DOHH2 (cell line): ENCODE results near the gene FSHR.

Experiments used
- H3F3A ChIP-seq: fragments of 200-600 bp; sonication (generic), shearing (Covaris generic); 2 replicates; pipeline ENCODE4 v1.6.0; 2016; ENCODE audit warnings: antibody characterized with exemption, mild to moderate bottlenecking; ENCODE audit not compliant: control insufficient read depth, insufficient read depth
- H3K27ac ChIP-seq: fragments of 200-600 bp; sonication (generic); 2 replicates; pipeline ENCODE4 v1.5.1; 2014; ENCODE audit warnings: low read depth, mild to moderate bottlenecking, low read length, moderate library complexity
- H3K27me3 ChIP-seq: fragments of 200-600 bp; sonication (generic); 2 replicates; pipeline ENCODE4 v1.6.1; 2014; ENCODE audit warnings: mild to moderate bottlenecking, low read length, mixed read lengths; ENCODE audit not compliant: control insufficient read depth
- H3K36me3 ChIP-seq: fragments of 200-600 bp; sonication (generic); 2 replicates; pipeline ENCODE4 v1.6.1; 2014; ENCODE audit warnings: mild to moderate bottlenecking, low read length, moderate library complexity, mixed read lengths; ENCODE audit not compliant: control insufficient read depth
- H3K4me1 ChIP-seq: fragments of 200-600 bp; sonication (generic); 2 replicates; pipeline ENCODE4 v1.6.1; 2014; ENCODE audit warnings: mild to moderate bottlenecking, low read length, mixed read lengths; ENCODE audit not compliant: control insufficient read depth
- H3K4me2 ChIP-seq: fragments of 200-600 bp; sonication (generic); 2 replicates; pipeline ENCODE4 v1.6.0; 2014; ENCODE audit warnings: mild to moderate bottlenecking, low read length, moderate library complexity
- H3K4me3 ChIP-seq: fragments of 200-600 bp; sonication (generic); 2 replicates; pipeline ENCODE4 v1.5.1; 2014; ENCODE audit warnings: mild to moderate bottlenecking, low read length, mixed read lengths
- H3K79me2 ChIP-seq: fragments of 200-600 bp; sonication (generic); 2 replicates; pipeline ENCODE4 v1.6.1; 2014; ENCODE audit warnings: mild to moderate bottlenecking, low read length, mixed read lengths; ENCODE audit not compliant: control insufficient read depth
- H3K9me2 ChIP-seq: fragments of 200-600 bp; sonication (generic); replicated peaks from 2 replicates; pipeline ENCODE4 v1.6.1; 2014; ENCODE audit warnings: mild to moderate bottlenecking, low read length, mixed read lengths; ENCODE audit not compliant: control insufficient read depth
- H3K9me3 ChIP-seq: fragments of 200-600 bp; sonication (generic); 2 replicates; pipeline ENCODE4 v1.6.1; 2014; ENCODE audit warnings: antibody characterized with exemption, low read length, mixed read lengths; ENCODE audit not compliant: control insufficient read depth, insufficient read depth
- H4K20me1 ChIP-seq: fragments of 200-600 bp; sonication (generic); 2 replicates; pipeline ENCODE4 v1.6.0; 2014; ENCODE audit warnings: low read depth, mild to moderate bottlenecking, antibody characterized with exemption, low read length, moderate library complexity; ENCODE audit not compliant: control insufficient read depth, insufficient read depth
- CTCF ChIP-seq: fragments of 200-600 bp; sonication (generic); IDR thresholded peaks from one replicate; pipeline ENCODE4 v1.5.1; 2014; ENCODE audit warnings: antibody characterized with exemption, mild to moderate bottlenecking, low read depth, low read length; ENCODE audit not compliant: poor library complexity, severe bottlenecking
- EZH2phosphoT487 ChIP-seq: fragments of 200-600 bp; sonication (generic); IDR thresholded peaks from 2 replicates; pipeline ENCODE4 v1.6.1; 2017; ENCODE audit warnings: borderline replicate concordance, mild to moderate bottlenecking, antibody characterized with exemption, low read length, moderate library complexity, mixed read lengths

FSHR gene

GRCh38 chr2:48948400-48949125 lies 205.8 kb downstream of the FSHR start:
- TF ChIP-seq CTCF (no peak), EZH2phosphoT487 (no peak)
- Histone ChIP-seq H4K20me1 (no peaks in the 10 kb centered on the region), H3K4me1 (no peaks in the 10 kb centered on the region), H3K36me3 (no peaks in the 10 kb centered on the region), H3K9me3 (no peaks in the 10 kb centered on the region), H3K4me2 (no peak overlapping the region), H3K27ac (no peak overlapping the region), H3K4me3 (no peak overlapping the region), H3F3A (no peaks in the 10 kb centered on the region), H3K9me2 (no peaks in the 10 kb centered on the region), H3K79me2 (no peaks in the 10 kb centered on the region), H3K27me3 (peaks cover 3% of the 10 kb centered on the region; the same call in 1 of the 2 replicates)

DNA sequence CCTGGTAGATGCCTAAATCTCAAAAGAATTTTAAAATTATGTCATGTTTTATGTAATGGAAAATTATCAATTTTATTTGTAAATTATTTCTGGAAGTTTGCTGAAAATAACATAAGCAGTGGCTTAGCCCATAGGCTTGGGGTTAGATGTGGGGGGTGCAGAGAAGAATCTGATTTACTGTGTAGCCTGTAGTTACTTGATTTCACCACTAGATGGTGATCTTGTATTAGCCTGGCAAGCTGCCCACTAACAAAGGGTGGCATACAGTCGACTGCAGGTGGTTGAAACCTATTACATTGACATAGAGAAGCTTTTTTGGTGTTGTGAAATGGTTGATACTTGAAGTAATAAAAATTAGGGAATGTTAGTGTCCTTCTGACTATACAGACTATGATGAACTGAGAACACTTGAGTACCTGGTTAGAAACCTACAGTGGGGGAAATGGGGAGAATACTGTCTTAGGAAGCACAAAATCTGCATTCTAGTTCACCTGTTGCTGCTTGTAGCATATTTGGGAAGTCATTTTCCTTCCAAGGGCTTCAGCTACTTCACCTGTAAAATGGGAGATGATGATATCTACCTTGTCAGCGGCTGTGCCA lies 207.8 kb downstream of the FSHR start:
- H3K9me2 ChIP-seq, result no peaks in the 10 kb centered on the region
- H3K27ac ChIP-seq, result no peak overlapping the region
- H3K36me3 ChIP-seq, result no peaks in the 10 kb centered on the region
- TF ChIP-seq CTCF (peak; percentile 81), EZH2phosphoT487 (no peak)
- no peaks in the 10 kb centered on the region for H3F3A ChIP-seq
- H3K4me3 ChIP-seq, result no peak overlapping the region
- peaks cover 6% of the 10 kb centered on the region for H3K27me3 ChIP-seq
- no peaks in the 10 kb centered on the region for H3K4me1 ChIP-seq
- H3K4me2 ChIP-seq, result no peak overlapping the region
- H3K79me2 ChIP-seq, result no peaks in the 10 kb centered on the region
- no peaks in the 10 kb centered on the region for H3K9me3 ChIP-seq
- H4K20me1 ChIP-seq, result no peaks in the 10 kb centered on the region

DNA sequence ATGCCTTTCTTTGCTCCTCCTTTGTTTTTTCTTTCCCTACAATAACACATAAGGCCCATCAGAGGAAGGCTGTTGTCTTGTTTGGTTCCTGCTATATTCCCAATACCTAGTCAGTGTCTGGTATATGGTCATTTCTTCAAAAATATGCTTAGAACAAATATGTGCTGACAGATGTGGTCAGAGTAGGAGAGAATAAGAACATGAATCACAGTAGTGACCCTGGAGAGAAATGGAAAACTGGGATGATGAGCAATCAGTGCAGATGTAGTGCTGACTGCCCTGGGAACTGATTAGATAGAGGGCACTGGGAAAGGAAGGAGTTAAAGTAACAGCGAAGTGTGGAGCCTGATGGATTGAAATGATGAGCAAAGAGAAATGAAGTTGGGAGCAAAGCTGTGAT lies 209.4 kb downstream of the FSHR start:
- TF ChIP-seq CTCF, result no peak
- TF ChIP-seq EZH2phosphoT487, result no peak
- H3K4me1 ChIP-seq, result no peaks in the 10 kb centered on the region
- no peak overlapping the region for H3K4me2 ChIP-seq
- H3K4me3 ChIP-seq, result no peak overlapping the region
- H4K20me1 ChIP-seq, result no peaks in the 10 kb centered on the region
- H3K27ac ChIP-seq, result no peak overlapping the region
- H3K9me3 ChIP-seq, result no peaks in the 10 kb centered on the region
- no peaks in the 10 kb centered on the region for H3K36me3 ChIP-seq
- peaks cover 6% of the 10 kb centered on the region for H3K27me3 ChIP-seq
- no peaks in the 10 kb centered on the region for H3K79me2 ChIP-seq
- H3F3A ChIP-seq, result no peaks in the 10 kb centered on the region
- no peaks in the 10 kb centered on the region for H3K9me2 ChIP-seq
